Memory B cell (primary cell): ENCODE measurements around the gene C7orf57.
"Not testable (repeated sequence)": the region's sequence is repeated elsewhere in the genome, so short reads cannot be mapped to it uniquely, and the experiment has no call there.

ENCODE experiments used
- ATAC-seq: fragments of 150-1000 bp; cut with Tn5 transposase; 2 replicates; pipeline ENCODE4 v1.10.0; 2021; ENCODE audit warnings: low read depth, mild to moderate bottlenecking, moderate library complexity
- DNase-seq, 2 donors: peaks; one replicate each; pipeline ENCODE4 v3.0.0; 2022; ENCODE audit warnings: low spot score in 2 of 2
- H3K27ac Mint-ChIP-seq: one replicate; pipeline ENCODE4 v1.8.0; 2022; ENCODE audit warnings: mild to moderate bottlenecking, moderate library complexity, mixed read lengths
- H3K27me3 Mint-ChIP-seq: one replicate; pipeline ENCODE4 v1.8.0; 2022; ENCODE audit warnings: mixed read lengths
- H3K36me3 Mint-ChIP-seq: one replicate; pipeline ENCODE4 v1.8.0; 2022; ENCODE audit warnings: mild to moderate bottlenecking, mixed read lengths
- H3K4me1 Mint-ChIP-seq: one replicate; pipeline ENCODE4 v1.8.0; 2022; ENCODE audit warnings: mixed read lengths
- H3K4me3 Mint-ChIP-seq: one replicate; pipeline ENCODE4 v1.8.0; 2022; ENCODE audit warnings: mild to moderate bottlenecking, moderate library complexity, mixed read lengths
- H3K9me3 Mint-ChIP-seq: one replicate; pipeline ENCODE4 v1.8.0; 2022; ENCODE audit warnings: mixed read lengths

C7orf57 gene

DNA sequence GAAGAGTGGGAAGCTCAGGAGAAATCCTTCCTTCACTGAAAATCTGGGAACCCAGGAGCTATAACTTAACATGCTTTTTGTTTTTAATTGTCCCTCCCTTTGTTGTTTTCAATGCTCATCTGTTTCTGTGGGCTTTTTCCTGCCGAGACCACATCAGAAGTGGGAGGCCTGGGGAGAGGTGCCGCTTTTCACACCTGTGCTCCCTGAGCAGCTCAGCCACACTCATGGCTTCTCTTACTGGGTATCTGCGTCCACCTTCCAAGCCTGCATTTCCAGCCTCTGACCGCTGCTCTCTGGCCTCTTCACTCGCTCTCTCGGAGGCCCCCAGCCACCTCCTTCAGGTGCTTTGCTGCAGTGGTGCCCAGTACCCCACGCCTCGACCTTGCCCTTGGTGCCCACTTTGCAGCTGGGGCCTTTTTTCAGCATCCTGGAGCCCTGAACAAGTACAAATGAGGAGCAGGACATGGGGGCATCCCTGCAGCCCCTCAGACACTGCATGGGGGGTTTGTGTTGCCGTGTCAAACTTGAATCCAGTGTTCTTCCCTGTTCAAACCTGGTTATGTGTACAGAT lies 9.9 kb downstream of the C7orf57 start:
- DNase-seq (no peak), ATAC-seq (no peak)
- no peaks in the 10 kb centered on the region for H3K9me3 Mint-ChIP-seq
- H3K36me3 Mint-ChIP-seq = no peaks in the 10 kb centered on the region
- peaks cover 8% of the 10 kb centered on the region for H3K27me3 Mint-ChIP-seq
- H3K4me3 Mint-ChIP-seq = no peak overlapping the region
- H3K4me1 Mint-ChIP-seq = peaks cover 3% of the 10 kb centered on the region
- H3K27ac Mint-ChIP-seq = no peak overlapping the region

DNA sequence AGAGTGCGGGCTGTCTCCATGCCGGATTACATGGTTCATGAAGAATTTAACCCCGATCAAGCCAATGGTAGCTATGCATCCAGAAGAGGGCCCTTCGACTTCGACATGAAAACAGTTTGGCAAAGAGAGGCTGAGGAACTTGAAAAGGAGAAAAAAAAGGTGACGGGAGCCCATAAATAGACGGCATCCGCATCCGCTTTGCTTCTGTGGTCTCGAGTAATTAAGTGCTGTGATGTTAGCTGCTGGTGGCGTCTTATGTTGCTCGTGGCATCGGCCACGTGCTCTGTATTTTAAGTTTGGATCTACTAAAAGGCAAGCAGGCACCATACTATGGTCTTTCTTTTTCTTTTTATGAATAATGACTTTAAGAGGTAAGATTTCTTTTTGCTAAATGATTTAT lies 11.1 kb downstream of the C7orf57 start:
- ATAC-seq = no peak
- H3K4me1 Mint-ChIP-seq = peaks cover 3% of the 10 kb centered on the region

DNA sequence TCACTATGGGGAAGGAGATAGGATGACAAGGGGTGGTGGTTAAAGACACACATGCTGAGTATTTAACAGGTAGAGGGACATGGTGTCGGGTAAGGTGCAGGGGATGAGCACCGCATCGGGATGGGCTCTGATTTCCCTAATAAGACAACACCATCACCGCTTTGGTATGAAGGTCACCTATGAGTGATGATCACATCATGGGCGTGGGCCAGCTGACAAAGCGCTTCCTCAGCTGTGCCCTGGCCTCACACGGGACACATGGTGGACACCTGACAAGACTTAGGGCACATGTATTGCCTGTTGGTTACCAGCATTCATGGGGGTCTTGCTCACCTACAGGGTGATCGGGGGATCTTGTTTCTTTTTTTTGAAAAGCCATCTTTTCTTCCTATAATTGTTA lies 12.8 kb downstream of the C7orf57 start:
- ATAC-seq (no peak), DNase-seq (no peak)
- Mint-ChIP-seq H3K4me1 (peaks cover 9% of the 10 kb centered on the region), H3K9me3 (no peaks in the 10 kb centered on the region), H3K27ac (no peak overlapping the region), H3K27me3 (peaks cover 8% of the 10 kb centered on the region), H3K36me3 (no peaks in the 10 kb centered on the region), H3K4me3 (no peak overlapping the region)

More for the DNA sequence above, 11.1 kb downstream of the C7orf57 start:
- Mint-ChIP-seq H3K27ac (peak overlapping the region; percentile 14), H3K9me3 (no peaks in the 10 kb centered on the region), H3K27me3 (peaks cover 8% of the 10 kb centered on the region), H3K4me3 (no peak overlapping the region), H3K36me3 (no peaks in the 10 kb centered on the region)
- DNase-seq = no peak

DNA sequence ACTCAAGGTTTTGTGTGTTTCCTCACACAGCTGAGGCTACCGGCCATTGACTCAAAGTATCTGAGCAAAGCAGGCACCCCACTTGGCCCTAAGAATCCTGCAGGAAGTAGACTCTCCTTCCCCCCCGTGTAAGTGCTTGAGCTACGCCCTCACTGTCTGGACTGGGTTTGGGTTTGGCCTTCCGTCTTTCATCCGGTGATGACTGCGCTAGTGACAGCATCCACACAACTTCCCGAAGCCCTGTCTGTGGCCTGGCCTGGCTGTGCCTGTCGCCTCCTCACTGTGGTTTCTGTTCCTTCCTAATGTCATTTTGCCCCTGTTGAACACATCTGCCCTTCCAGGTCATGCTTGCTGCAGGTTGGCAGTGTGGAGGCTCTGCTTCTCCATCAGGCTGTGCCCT lies 14.5 kb downstream of the C7orf57 start:
- no peak overlapping the region for H3K27ac Mint-ChIP-seq
- H3K4me3 Mint-ChIP-seq = no peak overlapping the region
- H3K27me3 Mint-ChIP-seq = peaks cover 8% of the 10 kb centered on the region
- ATAC-seq (no peak), DNase-seq (no peak)
- no peaks in the 10 kb centered on the region for H3K36me3 Mint-ChIP-seq
- H3K9me3 Mint-ChIP-seq = no peaks in the 10 kb centered on the region
- H3K4me1 Mint-ChIP-seq = peaks cover 9% of the 10 kb centered on the region

DNA sequence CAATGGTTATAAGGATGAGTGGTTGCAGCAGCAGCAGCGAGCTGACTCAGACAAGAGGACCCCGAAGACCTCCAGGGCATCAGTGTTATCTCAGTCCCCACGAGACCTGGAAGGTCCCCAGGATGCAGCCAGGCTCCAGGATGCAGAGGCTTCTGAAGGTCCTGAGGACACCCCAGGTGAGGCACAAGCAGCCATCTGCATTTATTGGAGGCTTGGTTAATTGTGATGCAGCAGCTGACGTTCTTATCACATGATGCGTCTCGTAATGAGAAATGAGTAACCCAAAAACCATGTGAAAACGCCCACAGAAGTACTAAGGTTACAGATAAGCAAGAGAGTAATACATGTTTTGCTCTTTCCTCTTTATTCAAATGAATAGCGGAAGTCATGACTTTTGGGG lies 17.4 kb downstream of the C7orf57 start:
- Mint-ChIP-seq H3K4me1 (peaks cover 9% of the 10 kb centered on the region), H3K9me3 (peaks cover 4% of the 10 kb centered on the region), H3K27me3 (peaks cover 4% of the 10 kb centered on the region), H3K27ac (no peak overlapping the region), H3K36me3 (no peaks in the 10 kb centered on the region), H3K4me3 (no peak overlapping the region)
- peak; percentile 94 for ATAC-seq
- DNase-seq = peak in 1 of 2 donors; percentile 9

DNA sequence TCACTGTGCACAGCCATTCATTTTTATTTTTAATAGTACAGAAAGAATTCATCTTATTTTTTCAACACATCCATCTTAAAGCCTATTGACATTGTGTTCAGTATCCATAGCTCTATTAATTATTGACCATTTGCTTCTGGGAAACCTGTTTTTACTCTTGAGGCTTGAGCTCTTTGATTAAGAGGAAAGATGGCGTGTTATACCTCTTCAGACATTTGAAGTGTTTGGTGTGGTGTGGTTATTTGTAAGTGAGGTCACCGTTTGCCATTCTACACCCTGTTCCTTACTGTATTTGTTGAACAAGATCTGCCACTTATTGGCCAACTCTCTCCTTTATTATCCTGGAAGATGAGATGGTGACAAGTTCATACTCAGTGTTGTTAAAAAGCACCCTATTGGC lies 18.4 kb downstream of the C7orf57 start:
- no peak for DNase-seq
- no peak for ATAC-seq
- H3K36me3 Mint-ChIP-seq = no peaks in the 10 kb centered on the region
- H3K4me3 Mint-ChIP-seq = no peak overlapping the region
- H3K9me3 Mint-ChIP-seq = peaks cover 10% of the 10 kb centered on the region
- H3K27me3 Mint-ChIP-seq = peaks cover 4% of the 10 kb centered on the region
- H3K27ac Mint-ChIP-seq = no peak overlapping the region
- peaks cover 9% of the 10 kb centered on the region for H3K4me1 Mint-ChIP-seq

DNA sequence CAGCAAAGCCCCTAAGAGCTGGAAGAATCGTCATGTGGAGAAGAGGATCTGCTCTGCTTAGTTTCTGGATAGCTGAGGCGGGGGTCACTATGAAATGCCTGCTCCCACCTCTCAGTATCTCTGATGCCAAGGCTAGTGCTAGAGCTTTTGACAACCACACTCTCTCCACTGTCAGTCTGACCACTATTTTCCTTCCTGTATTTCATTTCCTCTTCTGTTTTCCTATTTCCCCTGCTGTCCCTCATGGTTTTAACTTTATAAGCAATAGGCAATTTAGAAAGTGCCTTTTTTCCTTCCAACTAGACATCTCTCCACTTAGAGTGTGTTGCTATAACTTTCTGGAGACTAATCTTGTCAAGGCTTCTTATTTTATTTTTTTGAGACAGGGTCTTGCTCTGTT lies 23.6 kb downstream of the C7orf57 start:
- DNase-seq (no peak), ATAC-seq (no peak)
- Mint-ChIP-seq H3K27ac (no peak overlapping the region), H3K4me3 (no peak overlapping the region), H3K4me1 (peaks cover 3% of the 10 kb centered on the region), H3K36me3 (peaks cover 3% of the 10 kb centered on the region), H3K27me3 (peaks cover 10% of the 10 kb centered on the region), H3K9me3 (peaks cover 13% of the 10 kb centered on the region)

DNA sequence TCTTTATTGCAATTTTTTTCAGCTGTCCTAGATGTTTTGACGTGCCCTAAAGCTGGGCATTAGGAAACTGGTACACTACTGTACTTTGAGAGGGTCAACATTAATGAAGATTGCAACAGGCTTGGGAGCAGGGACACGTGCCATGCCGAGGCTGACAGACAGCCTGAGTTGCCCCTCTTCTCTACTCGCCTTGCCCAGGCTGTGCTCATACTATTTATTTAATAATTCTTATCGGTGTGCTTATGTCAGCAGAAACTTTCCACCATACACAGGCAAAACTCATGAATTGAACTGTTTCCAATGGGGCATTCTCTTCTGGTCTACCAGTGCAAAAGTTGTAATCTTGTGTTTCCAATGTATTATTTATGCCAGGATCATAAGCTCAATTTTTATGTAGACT lies 24.4 kb downstream of the C7orf57 start:
- Mint-ChIP-seq H3K4me3 (no peak overlapping the region), H3K27ac (no peak overlapping the region)

DNA sequence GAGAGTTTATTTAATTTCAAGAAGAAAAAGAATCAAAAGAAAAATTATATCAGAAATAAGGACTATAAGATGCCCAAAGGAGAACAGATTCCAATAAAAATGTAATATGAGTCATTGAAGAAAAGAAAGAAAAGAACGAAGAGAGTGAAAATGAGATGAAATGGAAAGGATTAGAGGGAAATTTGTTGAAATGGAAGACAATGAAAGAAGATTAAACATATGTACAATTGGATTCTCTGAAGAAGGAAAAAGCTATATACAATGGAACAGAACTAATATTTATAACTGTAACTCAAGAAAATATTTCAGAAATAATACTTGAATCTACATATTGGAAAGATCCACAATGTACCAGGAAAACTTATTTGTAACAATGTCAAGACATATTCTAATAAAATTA lies 28.6 kb downstream of the C7orf57 start:
- Mint-ChIP-seq H3K4me3 (no peak overlapping the region), H3K4me1 (peaks cover 2% of the 10 kb centered on the region), H3K27me3 (peaks cover 13% of the 10 kb centered on the region), H3K27ac (no peak overlapping the region), H3K9me3 (peaks cover 4% of the 10 kb centered on the region), H3K36me3 (peaks cover 3% of the 10 kb centered on the region)
- DNase-seq = no peak
- no peak for ATAC-seq

More for the DNA sequence above, 24.4 kb downstream of the C7orf57 start:
- Mint-ChIP-seq H3K4me1 (peaks cover 3% of the 10 kb centered on the region), H3K36me3 (peaks cover 3% of the 10 kb centered on the region), H3K27me3 (peaks cover 10% of the 10 kb centered on the region), H3K9me3 (peaks cover 13% of the 10 kb centered on the region)
- no peak for DNase-seq
- ATAC-seq = no peak

DNA sequence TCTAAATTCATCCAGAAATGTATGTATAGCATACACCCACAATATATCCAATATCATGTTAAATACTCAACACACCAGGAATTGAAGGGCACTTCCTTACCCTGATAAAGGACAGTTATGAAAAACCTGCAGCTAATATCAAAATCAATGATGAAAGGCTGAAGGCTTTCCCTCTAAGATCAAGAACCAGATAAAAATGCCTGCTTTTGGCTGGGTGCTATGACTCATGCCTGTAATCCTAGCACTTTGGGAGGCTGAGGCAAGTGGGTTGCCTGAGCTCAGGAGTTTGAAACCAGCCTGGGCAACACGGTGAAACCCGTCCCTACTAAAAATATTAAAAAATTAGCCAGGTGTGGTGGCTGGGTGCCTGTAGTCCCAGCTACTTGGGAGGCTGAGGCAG lies 32.1 kb downstream of the C7orf57 start:
- Mint-ChIP-seq H3K27ac (no peak overlapping the region), H3K27me3 (peaks cover 7% of the 10 kb centered on the region), H3K36me3 (peaks cover 2% of the 10 kb centered on the region), H3K4me3 (no peak overlapping the region), H3K4me1 (no peaks in the 10 kb centered on the region), H3K9me3 (peaks cover 7% of the 10 kb centered on the region)
- DNase-seq (no peak), ATAC-seq (no peak)

DNA sequence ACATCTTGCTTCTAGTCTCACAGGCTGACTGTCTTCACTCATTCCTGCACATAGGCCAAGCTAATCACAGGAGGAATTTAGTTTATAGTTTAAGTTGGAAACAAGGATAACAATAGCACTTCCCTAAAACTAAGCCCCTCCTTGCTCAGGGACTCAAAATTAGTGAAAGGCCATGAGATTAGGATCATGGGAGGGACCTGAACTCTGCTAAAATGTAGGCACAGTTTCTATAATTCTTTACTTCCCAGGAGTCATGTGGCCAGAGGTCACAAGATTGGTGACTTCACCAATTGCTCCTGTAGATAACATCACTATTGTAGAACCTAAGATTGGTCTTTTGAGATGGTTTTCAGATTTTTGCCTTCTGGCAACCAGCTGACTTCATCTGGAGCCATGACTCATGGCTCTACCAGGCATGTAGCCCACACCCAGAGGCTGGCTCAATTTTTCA lies 38.9 kb downstream of the C7orf57 start:
- no peak for ATAC-seq
- Mint-ChIP-seq H3K27ac (no peak overlapping the region), H3K9me3 (peaks cover 4% of the 10 kb centered on the region), H3K27me3 (peaks cover 5% of the 10 kb centered on the region), H3K36me3 (no peaks in the 10 kb centered on the region), H3K4me1 (no peaks in the 10 kb centered on the region), H3K4me3 (no peak overlapping the region)
- no peak for DNase-seq

DNA sequence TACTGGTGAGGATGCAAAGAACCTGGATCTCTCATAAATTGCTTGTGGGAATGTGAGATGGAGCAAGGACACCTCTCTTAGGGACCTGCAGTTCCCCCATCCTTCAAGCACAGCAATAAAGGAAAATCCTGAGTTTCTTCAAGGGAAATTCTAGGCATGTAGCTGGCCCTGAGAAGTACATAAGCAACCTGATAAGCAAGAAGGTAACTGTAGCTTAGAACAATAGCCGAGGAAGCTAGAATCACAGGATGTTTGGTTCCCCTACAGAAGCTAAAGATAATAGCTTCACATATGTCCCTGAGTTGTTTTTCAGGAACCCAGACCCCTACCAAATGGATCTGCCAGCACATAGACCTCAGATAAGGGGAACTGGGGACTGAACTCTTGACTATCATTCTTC lies 42.1 kb downstream of the C7orf57 start:
- no peaks in the 10 kb centered on the region for H3K9me3 Mint-ChIP-seq
- H3K36me3 Mint-ChIP-seq = no peaks in the 10 kb centered on the region
- no peak for ATAC-seq
- H3K27ac Mint-ChIP-seq = no peak overlapping the region
- peaks cover 5% of the 10 kb centered on the region for H3K27me3 Mint-ChIP-seq
- no peaks in the 10 kb centered on the region for H3K4me1 Mint-ChIP-seq
- no peak overlapping the region for H3K4me3 Mint-ChIP-seq
- no peak for DNase-seq

DNA sequence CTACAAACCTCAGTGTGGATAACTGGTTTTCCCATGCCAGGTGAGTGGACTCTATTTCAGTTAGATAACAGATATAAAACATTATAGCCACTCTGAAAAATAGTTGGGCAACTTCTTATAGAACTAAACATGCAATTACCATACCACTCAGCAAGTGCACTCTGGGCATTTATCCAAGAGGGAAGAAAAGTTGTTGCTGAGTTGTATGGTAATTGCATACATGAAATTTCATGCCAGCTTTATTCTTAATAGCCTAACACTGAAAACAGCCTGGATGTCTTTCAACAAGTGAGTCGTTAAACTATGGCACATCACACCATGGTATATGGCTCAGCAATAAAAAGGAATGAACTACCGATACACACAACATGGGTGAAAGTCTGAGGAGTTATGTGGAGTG lies 43.1 kb downstream of the C7orf57 start:
- DNase-seq (no peak), ATAC-seq (no peak)
- peaks cover 5% of the 10 kb centered on the region for H3K27me3 Mint-ChIP-seq
- H3K4me1 Mint-ChIP-seq = no peaks in the 10 kb centered on the region
- H3K27ac Mint-ChIP-seq = no peak overlapping the region
- H3K4me3 Mint-ChIP-seq = no peak overlapping the region
- no peaks in the 10 kb centered on the region for H3K9me3 Mint-ChIP-seq
- H3K36me3 Mint-ChIP-seq = no peaks in the 10 kb centered on the region

DNA sequence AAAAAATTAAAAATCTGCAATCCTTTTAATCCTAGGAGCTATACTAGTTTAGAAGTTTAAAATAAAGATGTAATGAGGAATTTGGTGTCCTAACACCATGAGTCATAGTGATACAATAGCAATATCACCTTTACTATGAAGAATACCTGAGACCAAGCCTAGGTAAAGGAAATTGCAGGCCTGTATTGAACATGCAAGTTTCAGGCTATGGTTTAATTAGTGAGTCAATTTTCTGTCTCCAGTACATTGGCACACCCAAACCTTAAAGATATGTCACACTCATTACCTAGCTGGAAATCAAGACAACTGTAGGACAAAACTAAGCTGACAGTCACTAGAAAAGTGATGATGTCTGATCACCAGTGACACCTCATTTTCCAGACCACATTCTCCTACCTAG lies 47.0 kb downstream of the C7orf57 start:
- H3K36me3 Mint-ChIP-seq, H3K4me3 Mint-ChIP-seq, ATAC-seq, H3K27ac Mint-ChIP-seq, DNase-seq, H3K27me3 Mint-ChIP-seq, H3K9me3 Mint-ChIP-seq: not testable (repeated sequence)
- peaks cover 20% of the 10 kb centered on the region for H3K4me1 Mint-ChIP-seq

DNA sequence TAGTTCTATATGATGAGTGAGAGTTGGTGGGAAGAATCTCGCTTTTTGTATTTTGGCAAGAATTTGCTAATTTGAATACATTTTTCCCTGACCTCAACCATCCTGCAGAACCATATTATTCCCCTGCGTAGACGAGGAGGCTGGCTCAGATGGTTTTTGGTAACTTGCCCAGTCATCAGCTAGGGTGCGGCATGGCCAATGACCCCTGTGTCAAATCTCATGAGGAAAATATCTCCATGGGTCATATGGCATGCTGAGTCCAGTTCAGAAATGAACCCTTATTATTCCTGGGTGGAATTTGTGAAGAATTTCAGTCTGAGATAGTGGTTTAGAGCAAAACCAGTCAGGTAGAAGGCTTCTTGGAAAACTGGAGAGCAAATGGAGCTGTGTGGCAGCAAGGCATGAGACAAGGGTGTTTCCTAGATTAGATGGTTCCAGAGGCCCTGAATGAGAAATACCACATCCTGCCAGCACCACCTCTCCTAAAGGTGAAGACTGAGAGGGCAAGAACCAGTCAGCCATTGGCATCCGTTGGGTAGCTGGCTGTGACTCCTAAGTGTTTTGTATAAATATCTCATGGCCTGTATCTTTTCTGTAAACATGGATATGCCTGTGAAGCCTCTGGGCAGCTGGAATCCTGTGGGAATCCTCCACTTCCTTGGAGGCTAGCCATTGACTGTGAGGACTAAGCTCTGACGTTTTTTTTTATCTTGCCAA lies 47.9 kb downstream of the C7orf57 start:
- no peaks in the 10 kb centered on the region for H3K9me3 Mint-ChIP-seq
- no peak overlapping the region for H3K4me3 Mint-ChIP-seq
- no peak for DNase-seq
- no peak for ATAC-seq
- H3K36me3 Mint-ChIP-seq = no peaks in the 10 kb centered on the region
- peaks cover 23% of the 10 kb centered on the region for H3K4me1 Mint-ChIP-seq
- H3K27me3 Mint-ChIP-seq = peaks cover 3% of the 10 kb centered on the region
- H3K27ac Mint-ChIP-seq = no peak overlapping the region
